ENCODE measurements around the gene EPB41L3.

GRCh38 chr18:5571666-5572065 is 27.9 kb upstream of the EPB41L3 start:
- TF ChIP-seq CTCF (conservative IDR thresholded peaks at IDR 0.05; ENCODE audit: low read length): no peak
- TF ChIP-seq EZH2phosphoT487 (IDR thresholded peaks at IDR 0.05; ENCODE audit: borderline replicate concordance, low read depth, low read length): no peak

Data from OCI-LY7 (cell line).